Stimulated activated naive B cell treated with anti-CD40 and anti-IgM and Interleukin-4, amounts not matched to agents 10 μg/mL and 1 μg/mL and 100 μg/mL, for 72 hours (primary cell): Measurements from ENCODE around the gene PHACTR4.
A peak's percentile ranks its signal among the peaks of the same experiment; 100 is the strongest.
"Not testable (repeated sequence)": the region's sequence is repeated elsewhere in the genome, so short reads cannot be mapped to it uniquely, and the experiment has no call there.

Source experiments
- ATAC-seq, 2 donors: fragments of 150-1000 bp; cut with Tn5 transposase; replicated peaks; 2 replicates each; pipeline ENCODE4 v1.10.0; 2021; ENCODE audit warnings: moderate library complexity in 1 of 2
- DNase-seq: peaks from one replicate; pipeline ENCODE4 v3.0.0; 2021
- H3K27ac Mint-ChIP-seq: one replicate; pipeline ENCODE4 v1.8.0; 2022; ENCODE audit warnings: mild to moderate bottlenecking, mixed read lengths
- H3K27me3 Mint-ChIP-seq, 2 donors: one replicate each; pipeline ENCODE4 v1.8.0; 2022; ENCODE audit warnings: mixed read lengths in 2 of 2
- H3K36me3 Mint-ChIP-seq, 2 donors: one replicate each; pipeline ENCODE4 v1.8.0; 2022; ENCODE audit warnings: mixed read lengths in 2 of 2, mild to moderate bottlenecking in 1 of 2
- H3K4me1 Mint-ChIP-seq, 2 donors: one replicate each; pipeline ENCODE4 v1.8.0; 2022; ENCODE audit warnings: mixed read lengths in 2 of 2, mild to moderate bottlenecking in 1 of 2
- H3K4me3 Mint-ChIP-seq, 2 donors: one replicate each; pipeline ENCODE4 v1.8.0; 2022; ENCODE audit warnings: mild to moderate bottlenecking in 2 of 2, mixed read lengths in 2 of 2, moderate library complexity in 1 of 2
- H3K9me3 Mint-ChIP-seq, 2 donors: one replicate each; pipeline ENCODE4 v1.8.0; 2022; ENCODE audit warnings: mixed read lengths in 2 of 2, mild to moderate bottlenecking in 1 of 2

The PHACTR4 gene

GRCh38 chr1:28507646-28508434 lies 138.3 kb downstream of the PHACTR4 start:
- Mint-ChIP-seq H3K4me3 (peak overlapping the region; percentile 96 to 97), H3K27me3 (peaks cover 0 to 3% of the 10 kb centered on the region in 2 donors), H3K4me1 (peaks cover 27 to 63% of the 10 kb centered on the region in 2 donors), H3K36me3 (peaks cover 70 to 75% of the 10 kb centered on the region in 2 donors), H3K27ac (peak overlapping the region; percentile 100), H3K9me3 (peaks cover 0 to 2% of the 10 kb centered on the region in 2 donors)
- no peak for ATAC-seq
- DNase-seq, result no peak

GRCh38 chr1:28508435-28508754 lies 138.9 kb downstream of the PHACTR4 start:
- H3K27ac Mint-ChIP-seq, result peak overlapping the region; percentile 100
- peak overlapping the region; percentile 96 to 97 for H3K4me3 Mint-ChIP-seq
- H3K9me3 Mint-ChIP-seq, result peaks cover 0 to 2% of the 10 kb centered on the region in 2 donors
- peaks cover 75 to 80% of the 10 kb centered on the region in 2 donors for H3K36me3 Mint-ChIP-seq
- H3K4me1 Mint-ChIP-seq, result peaks cover 27 to 64% of the 10 kb centered on the region in 2 donors
- DNase-seq (no peak), ATAC-seq (no peak)
- H3K27me3 Mint-ChIP-seq, result peaks cover 0 to 3% of the 10 kb centered on the region in 2 donors

DNA sequence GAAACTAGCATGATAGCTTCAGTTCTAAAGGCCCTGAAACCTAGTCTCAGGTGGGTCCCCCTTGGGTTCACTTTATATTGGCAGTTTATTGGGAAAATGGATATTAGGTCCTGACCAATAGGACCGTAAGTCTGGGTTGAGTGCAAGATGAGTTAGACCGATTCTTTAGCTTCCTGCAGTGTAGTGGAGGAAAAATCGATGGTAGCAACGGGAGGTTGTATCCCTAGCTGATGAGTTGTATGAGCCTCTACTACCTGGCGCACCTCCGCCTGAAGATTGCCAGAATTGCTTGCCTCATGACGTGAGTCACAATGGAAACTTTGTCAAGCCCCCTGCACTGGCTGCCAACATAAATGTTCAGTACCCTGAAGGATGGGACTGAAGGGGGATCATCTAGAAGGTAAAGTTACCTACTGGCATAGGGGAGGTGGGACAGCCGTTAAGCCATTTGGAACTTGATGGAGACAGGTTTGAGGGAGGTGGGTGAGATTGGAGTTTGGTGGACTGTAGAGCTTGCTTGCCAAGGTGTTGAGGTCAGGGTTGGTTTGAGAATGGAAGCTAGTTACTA lies 140.2 kb downstream of the PHACTR4 start:
- Mint-ChIP-seq H3K4me1 (peaks cover 27 to 60% of the 10 kb centered on the region in 2 donors), H3K4me3 (peak overlapping the region; percentile 96 to 97), H3K27me3 (peaks cover 0 to 3% of the 10 kb centered on the region in 2 donors), H3K36me3 (peaks cover 85 to 88% of the 10 kb centered on the region in 2 donors), H3K27ac (peak overlapping the region; percentile 100), H3K9me3 (peaks cover 0 to 2% of the 10 kb centered on the region in 2 donors)
- no peak for ATAC-seq
- peak; percentile 15 for DNase-seq

DNA sequence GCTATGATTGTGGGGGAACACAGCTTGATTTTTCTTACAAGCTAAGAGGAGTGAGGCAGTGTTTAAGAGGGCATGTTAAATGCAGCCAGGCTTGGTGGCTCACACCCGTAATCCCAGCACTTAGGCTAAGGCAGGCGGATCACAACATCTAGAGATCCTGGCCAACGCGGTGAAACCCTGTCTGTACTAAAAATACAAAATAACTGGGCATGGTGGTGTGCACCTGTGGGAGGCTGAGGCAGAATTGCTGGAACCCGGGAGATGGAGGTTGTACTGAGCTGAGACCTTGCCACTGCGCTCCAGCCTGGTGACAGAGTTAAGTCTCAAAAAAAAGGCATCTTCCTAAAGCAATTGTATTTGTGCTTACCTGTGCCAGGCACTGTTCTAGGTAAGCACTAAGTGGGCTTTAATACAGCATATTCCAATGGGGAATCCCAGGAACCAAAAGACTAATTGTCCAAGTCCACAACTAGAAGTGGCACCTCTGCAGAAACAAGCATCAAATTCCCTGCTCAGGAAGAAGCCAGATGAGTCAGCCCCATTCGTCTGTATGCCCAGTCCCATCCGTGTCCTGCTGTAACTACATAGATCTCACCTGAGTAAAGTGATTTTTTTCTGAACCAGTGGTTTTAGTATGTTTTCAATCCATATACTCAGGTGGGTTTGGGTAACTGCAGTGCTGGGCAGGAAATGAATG lies 140.9 kb downstream of the PHACTR4 start:
- peak overlapping the region; percentile 96 to 97 for H3K4me3 Mint-ChIP-seq
- peaks cover 0 to 3% of the 10 kb centered on the region in 2 donors for H3K27me3 Mint-ChIP-seq
- peaks cover 90 to 91% of the 10 kb centered on the region in 2 donors for H3K36me3 Mint-ChIP-seq
- ATAC-seq (peak; percentile 3 to 8), DNase-seq (peak; percentile 26)
- H3K9me3 Mint-ChIP-seq, result peaks cover 0 to 2% of the 10 kb centered on the region in 2 donors
- H3K4me1 Mint-ChIP-seq, result peaks cover 27 to 60% of the 10 kb centered on the region in 2 donors
- H3K27ac Mint-ChIP-seq, result peak overlapping the region; percentile 100

GRCh38 chr1:28510970-28511440 lies 141.5 kb downstream of the PHACTR4 start:
- peaks cover 85 to 86% of the 10 kb centered on the region in 2 donors for H3K36me3 Mint-ChIP-seq
- H3K27me3 Mint-ChIP-seq, result no peaks in the 10 kb centered on the region
- DNase-seq, result no peak
- peak overlapping the region; percentile 100 for H3K27ac Mint-ChIP-seq
- H3K4me3 Mint-ChIP-seq, result peak overlapping the region; percentile 96 to 97
- peaks cover 0 to 2% of the 10 kb centered on the region in 2 donors for H3K9me3 Mint-ChIP-seq
- peaks cover 24 to 54% of the 10 kb centered on the region in 2 donors for H3K4me1 Mint-ChIP-seq
- peak in 1 of 2 donors; percentile 7 for ATAC-seq

DNA sequence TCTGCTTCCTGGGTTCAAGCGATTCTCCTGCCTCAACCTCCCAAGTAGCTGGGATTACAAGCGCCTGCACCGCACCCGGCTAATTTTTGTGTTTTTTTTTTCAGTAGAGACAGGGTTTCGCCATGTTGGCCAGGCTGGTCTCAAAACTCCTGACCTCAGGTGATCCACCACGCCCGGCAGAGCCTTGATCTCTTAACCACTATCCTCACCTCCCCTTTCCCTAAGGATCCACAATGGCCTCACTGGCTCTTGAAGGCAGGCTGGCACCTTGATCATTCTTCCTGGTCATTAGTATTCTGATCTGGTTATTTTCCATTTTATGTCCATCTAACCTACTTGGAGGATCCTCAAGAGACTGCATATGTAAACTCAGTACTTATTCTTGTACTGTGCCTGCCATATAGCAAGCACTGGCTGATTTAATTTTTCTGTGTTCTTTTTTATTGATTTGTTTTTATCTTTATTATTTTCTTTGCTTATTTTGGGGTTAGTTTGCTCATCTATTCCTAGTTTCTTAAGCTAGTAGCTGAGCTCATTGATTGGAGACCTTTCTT lies 142.6 kb downstream of the PHACTR4 start:
- Mint-ChIP-seq H3K27me3 (no peaks in the 10 kb centered on the region), H3K4me3 (peak overlapping the region; percentile 39 to 63), H3K36me3 (peaks cover 74 to 75% of the 10 kb centered on the region in 2 donors), H3K9me3 (peaks cover 0 to 2% of the 10 kb centered on the region in 2 donors), H3K27ac (peak overlapping the region; percentile 100), H3K4me1 (peaks cover 24 to 50% of the 10 kb centered on the region in 2 donors)
- ATAC-seq (no peak), DNase-seq (no peak)

DNA sequence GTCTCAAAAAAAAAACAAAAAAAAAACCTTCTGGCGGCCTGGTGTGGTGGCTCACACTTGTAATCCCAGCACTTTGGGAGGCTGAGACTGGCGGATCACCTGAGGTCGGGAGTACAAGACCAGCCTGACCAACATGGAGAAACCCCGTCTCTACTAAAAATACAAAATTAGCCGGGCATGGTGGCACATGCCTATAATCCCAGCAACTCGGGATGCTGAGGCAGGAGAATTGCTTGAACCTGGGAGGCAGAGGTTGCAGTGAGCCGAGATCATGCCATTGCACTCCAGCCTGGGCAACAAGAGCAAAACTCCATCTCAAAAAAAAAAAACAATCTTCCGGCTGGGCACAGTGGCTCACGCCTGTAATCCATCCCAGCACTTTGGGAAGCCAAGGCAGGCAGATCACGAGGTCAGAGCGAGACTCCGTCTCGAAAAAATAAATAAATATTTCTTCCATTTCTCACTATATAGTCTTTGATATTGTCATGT lies 144.9 kb downstream of the PHACTR4 start:
- DNase-seq, ATAC-seq, H3K4me3 Mint-ChIP-seq, H3K9me3 Mint-ChIP-seq, H3K27me3 Mint-ChIP-seq: not testable (repeated sequence)
- peaks cover 56 to 57% of the 10 kb centered on the region in 2 donors for H3K36me3 Mint-ChIP-seq
- peak overlapping the region; percentile 85 for H3K27ac Mint-ChIP-seq
- peaks cover 30 to 55% of the 10 kb centered on the region in 2 donors for H3K4me1 Mint-ChIP-seq

DNA sequence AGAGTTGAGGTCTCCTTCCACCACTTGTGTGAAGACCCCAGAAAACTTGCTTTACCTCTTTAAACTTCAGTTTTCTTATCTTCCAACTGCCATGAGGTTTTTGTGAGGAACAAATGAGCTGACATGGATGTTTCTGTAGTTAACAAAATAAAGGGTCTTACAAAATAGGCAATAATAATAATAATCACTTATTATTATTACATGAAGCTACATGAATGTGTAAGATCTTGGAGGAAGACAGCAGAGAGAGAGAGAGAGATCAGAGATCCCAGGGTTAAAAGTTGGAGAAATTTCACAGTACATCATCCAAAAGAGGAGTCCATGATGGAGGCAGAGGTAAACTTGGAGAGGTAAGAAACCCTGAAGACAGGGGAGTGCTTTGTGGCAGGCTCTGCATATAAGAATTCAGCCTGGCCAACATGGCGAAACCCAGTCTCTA lies 147.0 kb downstream of the PHACTR4 start:
- H3K27me3 Mint-ChIP-seq, result no peaks in the 10 kb centered on the region
- H3K27ac Mint-ChIP-seq, result no peak overlapping the region
- H3K4me1 Mint-ChIP-seq, result peaks cover 22 to 57% of the 10 kb centered on the region in 2 donors
- peaks cover 45 to 46% of the 10 kb centered on the region in 2 donors for H3K36me3 Mint-ChIP-seq
- no peaks in the 10 kb centered on the region for H3K9me3 Mint-ChIP-seq
- DNase-seq (no peak), ATAC-seq (no peak)
- no peak overlapping the region for H3K4me3 Mint-ChIP-seq

- Mint-ChIP-seq H3K4me1 (peaks cover 21 to 54% of the 10 kb centered on the region in 2 donors), H3K36me3 (peaks cover 43 to 44% of the 10 kb centered on the region in 2 donors)
- peak; percentile 2 to 3 for ATAC-seq
Observed at GRCh38 chr1:28517649-28517999, 148.1 kb downstream of the PHACTR4 start.

GRCh38 chr1:28518000-28518744 lies 148.6 kb downstream of the PHACTR4 start:
- DNase-seq (peak; percentile 90), ATAC-seq (peak; percentile 69 to 74)
- Mint-ChIP-seq H3K27me3 (no peaks in the 10 kb centered on the region), H3K4me1 (peaks cover 21 to 51% of the 10 kb centered on the region in 2 donors), H3K36me3 (peaks cover 40% of the 10 kb centered on the region in 2 donors), H3K4me3 (peak overlapping the region; percentile 88 to 99), H3K27ac (peak overlapping the region; percentile 96), H3K9me3 (no peaks in the 10 kb centered on the region)

More at GRCh38 chr1:28517649-28517999, 148.1 kb downstream of the PHACTR4 start:
- Mint-ChIP-seq H3K9me3 (no peaks in the 10 kb centered on the region), H3K27ac (peak overlapping the region; percentile 96), H3K27me3 (no peaks in the 10 kb centered on the region), H3K4me3 (peak overlapping the region; percentile 88 to 95)
- no peak for DNase-seq

- no peak for DNase-seq
- H3K4me1 Mint-ChIP-seq, result peaks cover 21 to 51% of the 10 kb centered on the region in 2 donors
- H3K4me3 Mint-ChIP-seq, result peak overlapping the region; percentile 88 to 99
- no peaks in the 10 kb centered on the region for H3K27me3 Mint-ChIP-seq
- peak overlapping the region; percentile 68 for H3K27ac Mint-ChIP-seq
- no peaks in the 10 kb centered on the region for H3K9me3 Mint-ChIP-seq
- peaks cover 40% of the 10 kb centered on the region in 2 donors for H3K36me3 Mint-ChIP-seq
- peak; percentile 51 to 54 for ATAC-seq
Observed at GRCh38 chr1:28518745-28519341, 149.3 kb downstream of the PHACTR4 start.

- peak overlapping the region; percentile 43 for H3K27ac Mint-ChIP-seq
- ATAC-seq, result no peak
- H3K36me3 Mint-ChIP-seq, result peaks cover 38 to 43% of the 10 kb centered on the region in 2 donors
- H3K4me3 Mint-ChIP-seq, result peak overlapping the region in 1 of 2 donors; percentile 30
- H3K4me1 Mint-ChIP-seq, result peaks cover 21 to 46% of the 10 kb centered on the region in 2 donors
- no peak for DNase-seq
- no peaks in the 10 kb centered on the region for H3K27me3 Mint-ChIP-seq
- no peaks in the 10 kb centered on the region for H3K9me3 Mint-ChIP-seq
Observed at GRCh38 chr1:28519946-28520725, 150.6 kb downstream of the PHACTR4 start.
